ENCODE results near the gene RAB15. TPM values are rescaled to one million over a fixed set of nuclear protein-coding genes. Genes with fewer than 3 reads are reported as not detected.

The RAB15 gene
- total and polyA plus RNA-seq, 9 of the 15 experiments (the other 6 are each of a cell fraction or from before 2014, with no cell fraction given): 0.09 to 0.30 (median 0.16) TPM; not detected in 2

GRCh38 chr14:64947710-64948611, 24.2 kb downstream of the RAB15 start:
- Histone ChIP-seq H3K4me2 (ENCODE audit: insufficient read depth, low read length) (no peak overlapping the region), H3K9ac (ENCODE audit: insufficient read depth in 1 of 2, low read depth in 2 of 2, low read length in 2 of 2) (no peak overlapping the region), H3K27ac (ENCODE audit: extremely low read depth, low read depth, low read length) (no peak overlapping the region), H3K27me3 (ENCODE audit: control insufficient read depth in 2 of 2, insufficient read depth in 2 of 2, low read length in 2 of 2) (no peaks in the 10 kb centered on the region), H3K36me3 (ENCODE audit: control insufficient read depth, insufficient read depth, low read length) (no peaks in the 10 kb centered on the region), H3K4me3 (no peak overlapping the region), H3K4me1 (replicated peaks in 1 of 2; ENCODE audit: control insufficient read depth in 2 of 2, insufficient read depth in 2 of 2, low read length in 2 of 2) (no peaks in the 10 kb centered on the region; a peak in 1 of 5 replicates), H3K9me3 (replicated peaks; ENCODE audit: control insufficient read depth, insufficient read depth, low read depth, low read length) (no peaks in the 10 kb centered on the region), H4K20me1 (replicated peaks; ENCODE audit: control insufficient read depth, insufficient read depth, low read length) (no peaks in the 10 kb centered on the region), H3K9me1 (ENCODE audit: control insufficient read depth, insufficient read depth, low read length) (no peaks in the 10 kb centered on the region), H3K79me2 (ENCODE audit: control insufficient read depth, insufficient read depth, low read length) (no peaks in the 10 kb centered on the region), H2AFZ (ENCODE audit: low read depth, low read length) (no peak overlapping the region)
- ATAC-seq: no peak
- intact Hi-C loops (cut with micrococcal nuclease): no loop called here
- FAIRE-seq: no peak
- TF ChIP-seq MEIS2 (IDR thresholded peaks at IDR 0.05; ENCODE audit: partially characterized antibody) (no peak), RAD21 (CRISPR knock-in tag; conservative IDR thresholded peaks at IDR 0.05 in 1 of 2, IDR thresholded peaks at IDR 0.05 in 1 of 2) (no peak), POLR2AphosphoS2 (IDR thresholded peaks at IDR 0.05; ENCODE audit: low read length) (no peak), LARP7 (IDR thresholded peaks at IDR 0.05) (no peak), THRB (CRISPR knock-in tag; conservative IDR thresholded peaks at IDR 0.05) (no peak), HSF4 (CRISPR knock-in tag; IDR thresholded peaks at IDR 0.05; ENCODE audit: borderline replicate concordance) (no peak), CREB1 (IDR thresholded peaks at IDR 0.05) (no peak), CREB1 (CRISPR knock-in tag; IDR thresholded peaks at IDR 0.05) (no peak), PTBP1 (IDR thresholded peaks at IDR 0.05; ENCODE audit: low read depth, low read length) (no peak), MED1 (CRISPR knock-in tag; IDR thresholded peaks at IDR 0.05; ENCODE audit: borderline replicate concordance) (no peak), NFYB (IDR thresholded peaks at IDR 0.05; ENCODE audit: extremely low read depth, insufficient read length) (no peak), ZNF518B (CRISPR knock-in tag; IDR thresholded peaks at IDR 0.05) (no peak), ZNF766 (CRISPR knock-in tag; conservative IDR thresholded peaks at IDR 0.05) (no peak), PHF8 (IDR thresholded peaks at IDR 0.05; ENCODE audit: borderline replicate concordance, low read length) (no peak), ETS2 (tag; IDR thresholded peaks at IDR 0.05; ENCODE audit: borderline replicate concordance, poor library complexity, severe bottlenecking) (no peak), SMAD1 (IDR thresholded peaks at IDR 0.05; ENCODE audit: low read depth, low read length, partially characterized antibody) (no peak)
- TF ChIP-seq, protein P1, sequence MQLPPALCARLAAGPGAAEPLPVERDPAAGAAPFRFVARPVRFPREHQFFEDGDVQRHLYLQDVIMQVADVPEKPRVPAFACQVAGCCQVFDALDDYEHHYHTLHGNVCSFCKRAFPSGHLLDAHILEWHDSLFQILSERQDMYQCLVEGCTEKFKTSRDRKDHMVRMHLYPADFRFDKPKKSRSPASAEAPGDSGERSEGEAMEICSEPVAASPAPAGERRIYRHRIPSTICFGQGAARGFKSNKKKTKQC (CRISPR knock-in tag; IDR thresholded peaks at IDR 0.05): no peak
- in situ Hi-C loops (cut with MboI): no loop called here
- 78% methylated on average over 10 of the region's 28 CpGs for WGBS (ENCODE audit: insufficient coverage, low coverage, missing lambda C conversion rate)
- BruUV-seq (replicated peaks): no TSS peak
- DNase-seq (ENCODE audit: extremely low read depth in 1 of 4, low spot score in 3 of 4): no peak
- ChIA-PET CTCF (ENCODE audit: low intra/inter-chr PET ratio) (no interaction called here), POLR2A (interaction anchor here (0.9 to 1.0 kb wide), 2 partner anchors 11 to 13 kb away, joined by 4 to 6 read pairs; no protein-coding TSS in a partner anchor)
